Heart left ventricle (tissue), 16 donors: Measurements from ENCODE around the gene SCAMP3. TPM values are rescaled to one million over a fixed set of nuclear protein-coding genes. Genes with fewer than 3 reads are reported as not detected.
A peak's percentile ranks its signal among the peaks of the same experiment; 100 is the strongest.

ENCODE experiments used
- ATAC-seq, 4 donors: fragments of 200-7000 bp; cut with Tn5 transposase; one replicate each; pipeline ENCODE4 v1.9.1; 2020 to 2022; ENCODE audit warnings: moderate library complexity in 4 of 4, mild to moderate bottlenecking in 3 of 4, moderate number of reproducible peaks in 1 of 4
- DNase-seq, 5 donors: peaks; one replicate each; pipeline ENCODE4 v3.0.0-alpha.2; 2020
- H3K27ac ChIP-seq, 12 donors: fragments of 200-600 bp; sonication (generic) in 4 of 12; one replicate each; pipeline versions ENCODE4 v1.5.0 to v1.8.0; 2016 to 2022; ENCODE audit warnings: mild to moderate bottlenecking in 2 of 12
- H3K27me3 ChIP-seq, 9 donors: fragments of 200-600 bp; sonication (generic) in 2 of 9; one replicate each; pipeline versions ENCODE4 v1.5.1 to v1.8.0; 2016 to 2022; ENCODE audit warnings: mild to moderate bottlenecking in 3 of 9
- H3K36me3 ChIP-seq, 9 donors: fragments of 200-600 bp; sonication (generic) in 2 of 9; one replicate each; pipeline versions ENCODE4 v1.5.0 to v1.8.0; 2018 to 2022; ENCODE audit warnings: mild to moderate bottlenecking in 2 of 9
- H3K4me1 ChIP-seq, 12 donors: fragments of 200-600 bp; sonication (generic) in 4 of 12; one replicate each; pipeline versions ENCODE4 v1.5.0 to v1.8.0; 2016 to 2022; ENCODE audit warnings: mild to moderate bottlenecking in 3 of 12
- H3K4me3 ChIP-seq, 12 donors: fragments of 200-600 bp; sonication (generic) in 4 of 12; one replicate each; pipeline versions ENCODE4 v1.5.0 to v1.8.0; 2017 to 2022; ENCODE audit warnings: mild to moderate bottlenecking in 9 of 12, moderate library complexity in 4 of 12
- H3K9me3 ChIP-seq, 12 donors: fragments of 200-600 bp; sonication (generic) in 4 of 12; one replicate each; pipeline versions ENCODE4 v1.5.0 to v1.8.0; 2016 to 2022; ENCODE audit warnings: mild to moderate bottlenecking in 1 of 12
- POLR2A ChIP-seq, 2 donors: fragments of 450-650 bp; IDR thresholded peaks; one replicate each; pipeline ENCODE4 v1.6.1; 2017; ENCODE audit warnings: antibody characterized with exemption in 2 of 2, mild to moderate bottlenecking in 2 of 2, moderate library complexity in 2 of 2
- WGBS, 4 donors: extraction: QIAGEN DNeasy Blood & Tissue Kit in 2 of 4; methylation state at CpG; one replicate each; pipeline versions ENCODE4 v1.1.5 to v1.1.7; 2013 to 2018; 5-methylcytosine and 5-hydroxymethylcytosine counted together
- intact Hi-C, 10 donors: fragments of 100-400 bp; cut with DNase I; formaldehyde crosslinking; loops; one replicate each; pipeline versions ENCODE4 v1.11.1 to v1.14.2; 2022
- polyA plus RNA-seq, 2 donors: library from polyadenylated mRNA; stranded (reverse); fragments of 200-250 nt; gene quantifications; one replicate each; pipeline ENCODE4 v1.2.3, GENCODE V29; 2013
- total RNA-seq, 9 donors: library from RNA; depleted of rRNA in 2 of 9; stranded (reverse); fragments of >200 nt in 2 of 9; fragmentation: NEBNext Ultra II Directional in 3 of 9; extraction: Animal tissue kit (Norgen Biotek cat#: 25700) in 3 of 9; gene quantifications; one replicate each; pipeline versions ENCODE4 v1.1.0 to v1.2.4, GENCODE V29; 2016 to 2023
- TF ChIP-seq, protein P1 (sequence below), 12 donors: fragments of 200-600 bp; sonication (generic) in 4 of 12; IDR thresholded peaks; one replicate each; pipeline versions ENCODE4 v1.5.0 to v1.8.0; 2018 to 2022; ENCODE audit warnings: antibody characterized with exemption in 12 of 12, mild to moderate bottlenecking in 5 of 12
- donor health status: ischemic (EF 13 %, LVEDD 7.1; RV severe dilation, severe dysfunction).
- donor health status: healthy with polysubstance abuse.
- donor health status: DM: no; HTN: yes; CAD: no.
- donor health status: DM: no; HTN: no; CAD: no.
- donor health status: ischemic (EF 25% LVEDD 6.9; RV normal size, moderate dysfunction).
- donor health status: ischemic (EF 25% LVEDD 5.7; RV mildly dilated, moderate dysfunction).
- donor health status: healthy.
- donor health status: DM: yes; HTN: yes; CAD: no.
- donor health status: ischemic (EF 35%, LVEDD 5.7; RV mildly dilated, moderate dysfunction).
- donor health status: nonischemic (EF 11% LVEDD 7.7; RV severe dilation, severe dysfunction).
- donor health status: DM: yes; HTN: yes; CAD: no.
- donor health status: PGD.
- donor health status: ischemic (EF 29% LVEDD 5.4; RV normal size, mild dysfunction).
- donor health status: nonischemic (EF 23%, LVEDD 6.1; RV moderate dilation, normal function).

SCAMP3 gene
- total and polyA plus RNA-seq, 11 donors: 51.2 to 123 (median 65.8) TPM

DNA sequence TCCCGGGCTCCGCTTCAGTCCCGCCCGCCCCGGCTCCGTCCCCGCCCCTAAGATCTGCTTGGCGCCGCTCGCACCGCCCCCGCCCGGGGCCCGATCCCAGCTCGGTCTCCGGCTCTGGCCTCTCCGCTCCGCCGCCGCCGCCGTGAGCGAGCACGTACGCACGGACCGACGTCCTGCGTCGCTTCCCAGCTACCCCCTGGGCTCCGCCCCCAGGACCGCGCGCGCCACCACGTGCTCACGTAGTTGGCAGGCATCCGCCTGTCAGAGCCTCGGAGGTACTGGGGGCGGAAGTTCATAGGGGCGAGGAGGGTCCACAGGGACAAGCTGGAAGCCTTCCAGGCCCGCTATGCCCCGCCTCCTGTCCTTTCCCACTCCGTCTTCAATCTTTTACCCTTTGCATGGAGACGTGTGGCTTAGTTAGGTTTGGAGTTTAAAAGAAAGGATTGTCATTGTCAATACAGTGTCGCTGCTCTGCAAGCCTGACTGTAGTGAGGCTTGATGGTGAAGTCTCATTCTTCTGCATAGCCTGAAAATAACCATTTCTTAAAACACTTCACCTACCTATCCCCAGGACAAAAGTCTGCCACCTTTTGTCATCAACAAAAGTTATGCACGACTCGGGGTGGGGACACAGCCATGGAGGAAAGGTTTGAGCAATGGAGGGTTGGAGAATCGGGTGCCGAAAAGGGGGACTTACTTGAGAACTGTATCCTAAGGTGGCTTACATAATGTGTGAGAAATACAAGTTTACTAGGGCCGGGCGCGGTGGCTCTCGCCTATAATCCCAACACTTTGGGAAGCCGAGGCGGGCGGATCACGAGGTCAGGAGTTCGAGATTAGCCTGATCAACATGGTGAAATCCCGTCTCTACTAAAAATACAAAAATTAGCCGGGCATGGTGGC, 11.4 kb upstream of the SCAMP3 start, which contains the start of gene CLK2:
Gene CLK2 (minus strand): TSS at position 162 of the 903 bp plus-strand sequence. CDS start 2,527 bp downstream, outside the sequence.
- peak; percentile 92 to 96 (median 94) for ATAC-seq
- peaks cover 5 to 31% (median 29%) of the 10 kb centered on the region in 9 donors for H3K36me3 ChIP-seq
- intact Hi-C loops: loop anchor here in 3 of 10 donors (1.0 to 2.0 kb wide), 3 partner anchors 35 to 51 kb away; partner anchors contain the start of genes FDPS (in 1 of the 3) and RUSC1 (in 1 of the 3)
- WGBS, 4 donors: 12 to 34% (median 15%) methylated on average over 26 to 61 of the region's 61 CpGs
- DNase-seq: peak; percentile 96 to 99 (median 97)
- peak within 1 kb of the TSS; percentile 66 to 97 (median 95) for H3K27ac ChIP-seq
- no peaks in the 10 kb centered on the region for H3K9me3 ChIP-seq
- peak in 1 of 2 donors; percentile 81 for TF ChIP-seq POLR2A (IDR thresholded peaks at IDR 0.05)
- TF ChIP-seq, protein P1, sequence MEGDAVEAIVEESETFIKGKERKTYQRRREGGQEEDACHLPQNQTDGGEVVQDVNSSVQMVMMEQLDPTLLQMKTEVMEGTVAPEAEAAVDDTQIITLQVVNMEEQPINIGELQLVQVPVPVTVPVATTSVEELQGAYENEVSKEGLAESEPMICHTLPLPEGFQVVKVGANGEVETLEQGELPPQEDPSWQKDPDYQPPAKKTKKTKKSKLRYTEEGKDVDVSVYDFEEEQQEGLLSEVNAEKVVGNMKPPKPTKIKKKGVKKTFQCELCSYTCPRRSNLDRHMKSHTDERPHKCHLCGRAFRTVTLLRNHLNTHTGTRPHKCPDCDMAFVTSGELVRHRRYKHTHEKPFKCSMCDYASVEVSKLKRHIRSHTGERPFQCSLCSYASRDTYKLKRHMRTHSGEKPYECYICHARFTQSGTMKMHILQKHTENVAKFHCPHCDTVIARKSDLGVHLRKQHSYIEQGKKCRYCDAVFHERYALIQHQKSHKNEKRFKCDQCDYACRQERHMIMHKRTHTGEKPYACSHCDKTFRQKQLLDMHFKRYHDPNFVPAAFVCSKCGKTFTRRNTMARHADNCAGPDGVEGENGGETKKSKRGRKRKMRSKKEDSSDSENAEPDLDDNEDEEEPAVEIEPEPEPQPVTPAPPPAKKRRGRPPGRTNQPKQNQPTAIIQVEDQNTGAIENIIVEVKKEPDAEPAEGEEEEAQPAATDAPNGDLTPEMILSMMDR (IDR thresholded peaks at IDR 0.05): no peak
- no peaks in the 10 kb centered on the region for H3K27me3 ChIP-seq
- H3K4me1 ChIP-seq: peaks cover 7 to 46% (median 33%) of the 10 kb centered on the region in 12 donors
- peak within 1 kb of the TSS; percentile 67 to 94 (median 77) for H3K4me3 ChIP-seq

DNA sequence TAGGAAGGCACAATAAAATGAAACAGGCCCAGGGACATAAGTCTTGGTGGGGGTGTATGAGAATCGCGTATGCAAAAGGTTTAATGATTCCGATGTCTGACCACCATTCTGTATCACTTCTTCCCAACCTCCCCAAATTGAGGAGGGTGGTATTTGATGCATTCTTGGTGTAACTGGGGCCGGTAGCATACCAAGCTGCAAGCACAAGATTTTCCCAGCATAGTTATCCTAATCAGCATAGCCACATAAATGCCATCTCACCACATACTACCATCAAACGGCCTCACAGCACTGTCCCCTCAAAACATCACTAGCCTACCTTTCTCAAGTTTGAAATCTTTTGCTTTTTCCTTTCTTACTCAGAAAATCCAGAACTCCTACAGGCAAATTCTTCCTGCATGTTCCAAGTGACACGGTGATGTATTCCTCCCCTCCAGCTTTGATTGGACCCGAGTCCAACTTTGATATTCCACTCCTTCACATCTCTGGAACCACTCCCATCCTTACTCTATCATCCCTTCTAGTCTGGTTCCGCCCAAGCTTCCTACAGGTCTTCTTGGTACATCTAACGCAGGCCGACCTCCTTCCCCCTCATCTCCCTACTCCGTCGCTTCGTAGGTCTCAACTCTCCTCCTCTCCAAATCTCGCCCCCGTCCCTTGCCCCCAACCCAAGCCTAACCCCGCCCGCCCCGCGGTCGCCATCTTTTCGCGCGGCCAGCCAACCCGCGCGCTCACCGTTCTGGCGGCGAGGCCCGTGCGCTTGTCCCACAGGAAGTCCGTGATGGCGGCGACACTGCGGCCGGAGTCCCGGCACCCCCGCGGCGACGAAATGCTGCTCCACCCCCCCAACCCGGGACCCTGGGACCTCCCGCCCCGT, 10.5 kb upstream of the SCAMP3 start:
- H3K27ac ChIP-seq: peak overlapping the region; percentile 66 to 97 (median 95)
- no peak for TF ChIP-seq POLR2A (IDR thresholded peaks at IDR 0.05)
- TF ChIP-seq, protein P1 (IDR thresholded peaks at IDR 0.05): no peak
- no peaks in the 10 kb centered on the region for H3K9me3 ChIP-seq
- intact Hi-C loops: loop anchor here in 2 of 10 donors (1.0 kb wide), 2 partner anchors 36 to 52 kb away; partner anchors contain the start of gene FDPS (in 1 of the 2)
- peaks cover 3 to 41% (median 28%) of the 10 kb centered on the region in 12 donors for H3K4me1 ChIP-seq
- H3K36me3 ChIP-seq: peaks cover 5 to 40% (median 38%) of the 10 kb centered on the region in 9 donors
- no peak for DNase-seq
- peak overlapping the region; percentile 67 to 94 (median 77) for H3K4me3 ChIP-seq
- H3K27me3 ChIP-seq: no peaks in the 10 kb centered on the region
- 4 to 5% (median 5%) methylated on average over 37 to 44 of the region's 44 CpGs for WGBS, 4 donors
- ATAC-seq: peak in 3 of 4 donors; percentile 12 to 59 (median 58)

DNA sequence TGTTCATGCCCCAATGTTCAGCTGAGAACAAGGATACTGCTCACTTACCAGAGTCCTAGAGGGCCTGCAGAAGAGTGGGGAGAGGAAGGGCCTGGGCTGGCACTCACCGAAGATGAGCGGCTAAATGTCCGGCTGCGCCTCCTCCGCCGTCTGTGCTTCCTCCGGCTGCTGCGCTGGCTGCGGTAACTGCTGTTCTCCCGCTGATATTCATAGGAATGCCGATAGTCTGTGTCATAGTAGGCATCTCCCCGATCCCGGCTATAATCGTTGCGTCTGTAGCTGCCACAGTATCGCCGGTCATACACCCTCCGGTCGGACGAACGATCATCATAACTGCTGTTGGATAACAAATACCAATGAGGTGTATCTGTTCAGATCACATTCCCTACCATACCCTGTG, 7.2 kb upstream of the SCAMP3 start:
- H3K27me3 ChIP-seq: no peaks in the 10 kb centered on the region
- WGBS, 4 donors: 92 to 95% (median 93%) methylated on average over 21 of the region's 21 CpGs
- H3K4me1 ChIP-seq: peaks cover 0 to 41% (median 23%) of the 10 kb centered on the region in 12 donors
- intact Hi-C loops: no loop called here
- no peak for TF ChIP-seq POLR2A (IDR thresholded peaks at IDR 0.05)
- TF ChIP-seq, protein P1 (IDR thresholded peaks at IDR 0.05): no peak
- H3K27ac ChIP-seq: no peak overlapping the region
- peaks cover 5 to 73% (median 71%) of the 10 kb centered on the region in 9 donors for H3K36me3 ChIP-seq
- DNase-seq (no peak), ATAC-seq (no peak)
- no peaks in the 10 kb centered on the region for H3K9me3 ChIP-seq
- H3K4me3 ChIP-seq: no peak overlapping the region
